Measurements from ENCODE around the gene KRT1.
A peak's percentile ranks its signal among the peaks of the same experiment; 100 is the strongest.

Gene KRT1

DNA sequence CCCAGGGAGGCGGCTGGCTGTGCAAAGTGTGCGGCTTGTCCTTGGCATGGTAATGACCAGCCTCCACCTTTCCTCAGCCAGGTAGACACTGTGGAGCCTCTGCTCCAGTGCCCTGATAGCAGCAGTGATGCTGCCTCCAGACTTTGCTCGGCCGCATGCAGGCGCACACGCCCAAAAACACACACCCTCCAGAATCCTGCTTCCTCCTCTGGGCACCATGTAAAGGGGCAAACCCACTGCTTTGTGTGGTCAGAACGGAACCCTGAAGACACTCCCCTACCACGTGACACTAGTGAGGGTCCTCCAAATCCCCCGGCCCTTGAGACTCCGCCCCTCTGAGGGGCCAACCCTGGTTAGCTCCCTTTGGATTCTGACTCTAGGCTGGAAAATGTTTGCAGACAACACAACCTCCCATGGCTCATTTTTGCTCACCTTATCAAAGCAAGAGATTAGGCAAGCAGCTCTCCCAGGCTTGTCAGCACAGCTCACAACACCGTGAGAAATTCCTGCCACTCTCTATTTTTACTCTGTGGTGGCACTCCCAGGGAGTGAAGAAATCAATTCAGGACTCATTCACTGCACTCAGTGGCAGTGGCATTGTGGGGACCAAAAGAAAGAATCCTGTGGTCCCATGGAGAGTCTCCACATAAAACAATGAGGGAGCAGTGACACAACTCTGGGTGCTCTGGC lies 18.6 kb upstream of the KRT1 start:
- DNase-seq (ENCODE audit: low read depth) = peak; percentile 21

DNA sequence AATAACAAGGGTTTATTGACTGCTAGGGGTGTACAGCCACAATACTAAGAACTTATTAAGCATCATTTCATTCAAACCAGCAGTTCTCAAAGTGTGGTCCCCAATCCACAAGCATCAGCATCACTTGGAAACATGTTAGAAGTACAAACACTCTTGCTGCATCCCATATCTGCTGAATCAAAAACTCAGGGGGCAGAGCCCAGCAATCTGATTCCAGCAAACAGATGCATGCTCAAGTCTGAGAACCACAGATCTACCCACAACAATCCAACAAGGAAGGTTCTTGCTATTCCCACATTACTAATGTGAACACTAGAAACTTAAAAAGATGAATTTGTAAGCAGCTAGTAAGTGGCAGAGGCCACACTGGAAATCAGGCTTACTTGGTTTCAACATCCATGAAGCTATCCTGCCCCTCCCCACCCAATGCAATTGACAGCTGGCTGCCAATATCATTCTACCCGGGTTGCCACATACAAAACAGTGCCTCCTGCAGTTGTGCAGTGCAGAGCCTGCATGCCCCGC lies 16.9 kb upstream of the KRT1 start:
- DNase-seq (ENCODE audit: low read depth) = no peak

DNA sequence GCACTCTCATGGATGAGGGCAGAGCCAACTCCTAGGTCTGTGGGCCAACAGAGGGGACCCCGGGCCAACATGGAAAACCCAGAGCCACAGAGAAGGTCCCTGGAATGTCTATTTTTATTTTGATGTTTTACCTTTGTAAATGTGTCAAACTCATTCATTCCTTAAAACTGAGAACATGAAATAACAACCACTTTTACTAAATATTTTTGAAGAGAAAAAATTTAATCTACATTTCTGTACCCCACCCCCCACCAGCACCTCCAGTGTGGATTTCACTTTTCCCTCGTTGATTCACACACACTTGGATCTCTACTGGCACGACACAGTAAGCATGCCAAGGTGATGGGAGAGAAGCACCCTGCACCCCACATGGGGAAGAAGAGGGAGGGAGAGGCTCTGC lies 16.4 kb upstream of the KRT1 start:
- no peak for DNase-seq (ENCODE audit: low read depth)

DNA sequence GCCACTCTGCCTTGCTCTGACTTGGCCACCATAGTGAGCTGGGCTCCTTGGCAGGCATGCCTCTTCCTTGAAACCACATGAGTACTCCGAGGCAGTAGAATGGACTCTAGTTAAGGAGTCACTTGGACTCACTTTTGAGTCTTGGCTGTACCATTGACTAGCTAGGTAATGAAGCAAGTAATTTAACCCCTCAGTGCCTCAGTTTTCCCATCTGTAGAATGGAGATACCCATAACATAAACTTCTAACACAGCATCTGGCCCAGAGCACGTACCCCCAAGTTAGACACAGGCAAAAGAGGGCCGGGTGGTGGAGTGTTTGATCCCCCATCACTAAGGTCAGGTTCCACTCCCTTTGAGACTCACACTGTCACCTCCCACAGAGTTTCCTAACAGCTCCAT lies 14.8 kb upstream of the KRT1 start:
- DNase-seq (ENCODE audit: low read depth) = no peak

DNA sequence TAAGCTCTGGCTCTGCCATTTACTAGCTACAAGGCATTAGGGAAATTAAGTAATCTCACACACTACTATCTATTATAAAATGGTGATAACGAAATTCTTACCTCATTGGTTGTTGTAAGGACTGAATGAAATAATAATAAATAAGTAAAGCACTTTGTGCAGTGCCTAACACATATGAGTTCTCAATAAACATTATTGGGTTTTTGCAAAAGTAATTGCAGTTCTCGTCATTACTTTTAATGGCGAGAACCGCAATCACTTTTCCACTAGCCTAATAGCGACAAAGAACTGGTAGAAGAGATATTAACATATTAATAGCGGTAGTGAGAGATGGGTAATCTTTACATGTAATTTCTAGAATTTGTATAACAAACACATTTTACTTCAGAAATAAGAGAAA lies 13.9 kb upstream of the KRT1 start:
- DNase-seq (ENCODE audit: low read depth) = no peak

DNA sequence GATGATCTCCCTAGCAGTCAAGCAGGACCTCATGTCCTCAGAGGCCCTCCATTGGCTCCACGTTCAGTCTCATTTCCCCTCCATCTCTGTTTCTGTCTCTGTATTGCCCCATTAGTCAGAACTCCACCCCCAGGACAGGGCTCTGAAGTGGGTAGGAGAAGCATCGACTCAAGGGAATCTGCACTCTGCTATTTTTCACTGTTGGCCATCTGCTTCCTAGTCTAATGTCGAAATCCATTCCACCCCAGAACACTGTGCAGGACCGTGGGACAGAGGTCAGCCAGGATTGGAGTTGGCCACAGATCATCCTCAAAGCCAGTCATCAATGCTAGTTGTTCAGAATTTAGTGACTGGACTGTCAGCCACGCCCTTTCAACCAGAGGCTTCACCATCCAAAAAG lies 13.1 kb upstream of the KRT1 start:
- no peak for DNase-seq (ENCODE audit: low read depth)

DNA sequence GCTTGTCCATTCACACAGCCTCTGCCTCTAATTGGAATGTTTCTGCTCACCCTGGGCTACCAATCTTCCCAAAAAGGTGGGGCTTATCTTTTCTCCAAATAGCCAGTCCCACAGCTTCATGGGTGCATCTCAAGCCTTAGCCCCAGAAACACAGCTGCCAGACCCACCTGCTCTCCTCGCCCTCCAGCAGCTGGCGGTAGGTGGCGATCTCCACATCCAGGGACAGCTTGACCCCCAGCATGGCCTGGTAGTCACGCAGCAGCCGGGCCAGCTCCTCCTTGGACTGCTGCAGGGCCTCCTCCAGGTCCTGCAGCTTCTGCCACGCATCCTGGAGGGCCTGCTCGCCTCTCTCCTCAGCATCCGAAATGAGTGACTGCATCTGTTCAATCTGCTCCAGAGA lies 12.0 kb upstream of the KRT1 start:
- no peak for DNase-seq (ENCODE audit: low read depth)

DNA sequence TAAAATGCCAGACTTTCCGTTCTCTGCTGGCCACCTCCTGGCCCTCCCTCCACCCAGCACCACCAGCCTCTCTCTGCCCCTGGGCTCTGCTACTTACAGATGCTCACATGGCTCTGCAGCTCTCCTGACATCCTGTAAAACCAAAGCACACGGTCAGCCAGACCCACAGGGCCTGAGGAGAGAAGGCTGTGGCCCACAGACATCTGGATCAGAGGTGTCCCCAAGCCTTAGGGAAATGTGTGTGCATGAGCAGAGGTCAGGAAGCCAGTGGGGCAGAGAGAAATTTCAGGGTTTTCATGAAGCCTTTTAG lies 11.6 kb upstream of the KRT1 start:
- DNase-seq (ENCODE audit: low read depth) = no peak

DNA sequence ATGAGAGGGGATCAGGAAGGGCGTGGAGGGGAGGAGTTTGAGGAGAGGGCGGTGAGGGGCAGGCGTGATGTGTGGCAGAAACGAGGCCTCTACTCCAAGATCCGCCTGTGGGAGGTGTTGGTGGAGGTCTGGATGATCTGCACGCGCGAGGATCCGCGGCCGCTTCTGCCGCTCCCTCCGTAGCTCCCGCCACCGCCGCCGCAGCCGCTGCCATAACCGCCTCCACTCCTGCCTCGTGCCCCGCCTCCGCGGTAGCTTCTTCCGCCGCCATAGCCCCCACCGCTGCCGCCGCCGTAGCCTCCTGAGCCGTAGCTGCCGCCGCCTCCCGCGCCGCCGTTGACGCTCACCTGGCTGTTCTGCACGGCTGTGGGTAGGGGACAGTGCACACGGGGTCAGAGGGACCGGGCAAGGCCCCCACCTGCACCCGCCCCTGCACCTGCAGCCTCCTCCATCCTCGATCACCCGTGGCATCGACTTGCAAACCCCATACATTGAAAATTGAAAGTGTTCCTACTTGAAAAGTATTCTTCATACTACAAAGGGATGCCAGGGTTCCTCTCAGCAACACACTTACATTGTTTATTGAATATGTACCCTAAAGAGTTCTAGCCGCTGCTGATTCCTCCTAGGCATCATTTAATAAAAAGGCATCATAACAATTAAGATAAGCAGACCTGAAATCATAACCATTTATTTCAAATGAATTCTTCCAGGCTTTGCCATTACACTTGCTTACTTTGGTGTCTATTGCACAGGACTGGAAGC lies 11.1 kb upstream of the KRT1 start:
- no peak for DNase-seq (ENCODE audit: low read depth)

DNA sequence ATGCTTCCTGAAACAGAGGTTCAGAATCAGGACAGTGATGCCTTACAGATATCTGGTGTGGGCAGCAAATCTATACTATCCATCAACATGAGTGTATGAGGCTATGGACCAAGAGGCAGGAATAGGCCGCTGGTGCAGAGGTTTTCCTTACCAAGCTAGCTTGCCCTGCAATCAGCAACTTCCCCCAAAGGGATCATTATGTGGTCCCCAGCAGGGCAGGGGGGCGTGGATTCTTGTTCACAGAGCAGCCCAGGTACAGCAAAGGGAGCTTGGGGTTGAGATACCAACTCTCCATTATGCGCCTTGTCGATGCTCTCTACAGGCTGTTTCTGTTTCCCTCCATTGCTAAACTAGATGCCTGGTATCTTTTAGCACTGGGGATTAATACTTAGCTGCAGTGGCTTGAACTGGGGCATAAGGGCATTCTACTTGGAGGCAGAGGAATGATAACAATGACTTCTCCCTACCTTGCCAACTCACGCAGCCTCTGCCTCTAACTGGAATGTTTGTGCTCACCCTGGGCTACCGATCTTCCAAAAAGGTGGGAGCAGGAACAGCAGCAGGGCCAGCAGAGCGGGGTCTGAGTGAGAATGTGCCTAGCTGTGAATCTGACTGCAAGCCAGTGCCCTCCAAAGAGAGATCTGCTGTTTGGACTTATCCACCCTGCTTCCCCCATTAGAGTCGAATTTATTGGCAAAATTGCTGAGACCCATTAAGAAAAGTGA lies 10.3 kb upstream of the KRT1 start:
- no peak for DNase-seq (ENCODE audit: low read depth)

DNA sequence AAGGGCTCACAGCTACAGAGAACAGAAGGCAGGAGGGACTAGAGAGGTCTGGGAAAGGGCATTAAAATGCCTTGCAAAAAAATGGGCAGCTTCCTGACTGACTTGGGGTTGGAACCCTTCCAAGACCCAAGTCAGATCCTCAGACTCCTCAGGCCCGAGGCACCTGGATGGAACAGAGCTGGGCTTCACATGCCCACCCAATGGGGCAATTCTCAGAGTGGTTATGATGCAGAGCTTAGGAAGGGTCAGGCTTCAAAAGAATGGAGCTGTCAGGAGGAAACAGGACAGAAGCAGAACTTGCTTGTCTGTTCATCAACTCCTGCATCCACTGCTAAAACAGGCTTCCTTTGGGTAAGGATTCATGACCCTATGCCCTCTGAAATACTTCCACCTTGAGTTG lies 9.7 kb upstream of the KRT1 start:
- DNase-seq (ENCODE audit: low read depth) = no peak

DNA sequence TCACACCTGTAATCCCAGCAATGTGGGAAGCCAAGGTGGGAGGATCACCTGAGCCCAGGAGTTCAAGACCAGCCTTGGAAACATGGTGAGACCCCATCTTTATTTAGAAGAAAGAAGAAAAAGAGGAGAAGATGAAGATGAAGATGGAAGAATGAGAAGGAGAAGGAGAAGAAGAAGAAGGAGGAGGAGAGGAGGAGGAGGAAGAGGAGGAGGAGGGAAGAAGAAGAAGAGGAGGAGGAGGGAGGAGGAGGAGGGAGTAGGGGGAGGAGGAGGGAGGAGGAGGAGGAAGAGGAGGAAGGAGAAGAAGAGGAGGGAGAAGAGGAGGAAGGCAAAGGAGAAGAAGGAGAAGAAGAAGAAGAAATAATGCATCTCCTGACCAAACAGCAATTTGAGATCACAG lies 9.0 kb upstream of the KRT1 start:
- DNase-seq (ENCODE audit: low read depth) = no peak

DNA sequence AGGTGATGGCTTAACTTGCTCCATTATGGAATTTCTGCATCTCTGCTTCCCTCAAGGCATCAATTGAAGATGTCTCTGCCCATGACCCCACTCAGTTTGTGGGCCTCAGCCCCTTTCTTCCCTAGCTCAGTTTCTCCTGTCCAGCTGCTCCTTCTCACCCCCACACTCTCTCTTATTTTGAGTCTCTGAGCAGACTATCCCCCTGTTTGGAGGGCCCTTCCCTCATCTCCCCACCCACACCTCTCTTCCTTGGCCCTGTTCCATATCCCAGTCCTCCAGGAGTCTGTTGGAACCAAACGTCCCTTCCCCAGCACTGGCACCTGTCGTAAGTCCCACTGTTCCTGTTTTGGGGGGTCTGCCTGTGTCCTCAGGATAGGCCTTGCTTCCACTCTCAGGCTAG lies 8.3 kb upstream of the KRT1 start:
- DNase-seq (ENCODE audit: low read depth) = no peak

DNA sequence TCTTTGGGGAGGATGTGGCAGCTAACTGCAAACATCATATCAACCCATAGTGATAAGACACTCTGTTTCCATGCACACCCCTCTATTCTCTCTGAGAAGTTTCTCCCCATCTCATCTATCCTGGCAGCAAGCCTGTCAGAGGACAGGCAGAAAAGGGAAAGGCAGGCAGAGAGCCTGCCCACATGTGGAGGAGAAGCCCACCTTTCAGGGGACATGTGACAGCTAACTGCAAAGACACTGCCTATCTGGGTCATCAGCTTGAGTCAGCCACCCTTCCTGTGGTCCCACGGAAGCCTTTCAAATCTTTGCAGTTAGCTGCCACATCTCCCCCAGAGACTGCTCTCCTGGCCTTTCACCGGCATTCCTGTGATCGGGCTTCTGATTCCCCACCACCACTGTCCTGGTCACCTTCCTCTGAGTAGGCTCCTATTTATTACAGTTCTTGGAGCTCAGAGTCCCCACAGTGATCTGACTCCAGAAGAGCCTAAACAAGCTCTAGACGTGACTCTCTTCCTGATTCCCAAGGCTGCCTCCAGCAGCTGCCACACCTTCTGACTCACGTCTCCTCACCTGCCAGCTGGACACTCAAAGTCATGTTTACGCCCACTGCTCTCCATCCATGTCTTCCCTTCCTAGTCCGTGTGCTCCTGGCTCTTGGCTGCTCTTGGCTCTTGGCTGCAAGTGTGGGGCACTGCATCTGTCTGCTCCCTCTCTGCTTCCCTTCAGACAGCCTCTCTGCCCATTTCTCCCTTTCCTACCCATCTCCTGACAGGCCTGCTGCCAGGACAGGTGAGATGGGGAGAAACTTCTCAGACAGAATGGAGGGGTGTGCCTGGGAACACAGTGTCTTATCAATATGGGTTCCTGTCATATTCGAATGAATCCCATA lies 7.5 kb upstream of the KRT1 start:
- DNase-seq (ENCODE audit: low read depth) = no peak

DNA sequence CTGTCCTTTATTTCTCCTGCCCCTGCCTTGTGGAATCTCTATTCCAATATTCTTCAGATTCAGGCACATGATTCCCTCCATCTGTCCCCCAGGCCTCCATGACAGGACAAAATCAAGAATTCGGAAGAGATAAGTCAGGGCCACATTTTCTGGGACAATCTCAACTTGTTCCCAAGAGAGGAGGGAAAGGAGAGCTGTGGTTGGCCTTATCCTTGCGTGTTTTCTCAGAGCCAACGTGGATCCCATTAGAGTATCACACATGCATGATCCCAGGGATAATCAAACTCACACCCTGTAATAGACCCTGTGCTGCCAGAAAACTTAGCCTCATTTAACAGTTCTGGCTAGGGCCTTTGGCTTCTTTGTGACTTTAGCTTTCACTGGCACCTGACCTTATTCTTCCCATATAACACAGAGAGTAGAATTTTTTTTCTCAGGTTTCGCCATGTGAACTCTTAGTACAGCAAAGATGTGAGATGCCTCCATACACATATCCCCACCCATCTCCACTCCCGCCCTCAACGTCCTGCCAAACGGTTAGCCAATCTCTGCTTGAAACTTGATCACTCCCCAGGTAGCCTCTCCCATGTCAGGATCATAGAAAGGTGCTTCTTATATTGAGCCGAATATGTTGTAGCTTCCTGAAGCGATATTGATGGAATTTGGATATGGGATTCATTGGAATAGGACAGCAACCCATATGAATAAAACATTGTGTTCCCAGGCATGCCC lies 6.7 kb upstream of the KRT1 start:
- DNase-seq (ENCODE audit: low read depth) = no peak

DNA sequence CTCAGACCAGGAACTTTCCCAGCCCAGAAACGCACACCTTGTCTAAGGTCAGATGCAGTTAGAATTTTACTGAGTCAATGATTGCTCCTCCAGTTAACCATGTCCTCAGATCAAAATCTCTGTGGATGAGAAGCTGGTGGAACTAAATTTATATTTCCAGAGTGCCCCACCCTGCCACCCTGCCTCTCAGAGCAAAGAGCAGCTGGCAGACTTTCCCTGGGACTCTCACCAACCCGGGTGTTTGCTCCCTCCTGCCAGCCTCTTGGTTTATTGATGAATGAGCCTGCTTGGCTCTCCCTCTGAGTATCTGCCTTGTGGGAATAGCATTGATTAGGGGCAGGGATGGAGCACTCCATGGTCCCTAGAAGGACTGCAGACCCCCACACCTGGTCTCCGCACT lies 5.9 kb upstream of the KRT1 start:
- no peak for DNase-seq (ENCODE audit: low read depth)

DNA sequence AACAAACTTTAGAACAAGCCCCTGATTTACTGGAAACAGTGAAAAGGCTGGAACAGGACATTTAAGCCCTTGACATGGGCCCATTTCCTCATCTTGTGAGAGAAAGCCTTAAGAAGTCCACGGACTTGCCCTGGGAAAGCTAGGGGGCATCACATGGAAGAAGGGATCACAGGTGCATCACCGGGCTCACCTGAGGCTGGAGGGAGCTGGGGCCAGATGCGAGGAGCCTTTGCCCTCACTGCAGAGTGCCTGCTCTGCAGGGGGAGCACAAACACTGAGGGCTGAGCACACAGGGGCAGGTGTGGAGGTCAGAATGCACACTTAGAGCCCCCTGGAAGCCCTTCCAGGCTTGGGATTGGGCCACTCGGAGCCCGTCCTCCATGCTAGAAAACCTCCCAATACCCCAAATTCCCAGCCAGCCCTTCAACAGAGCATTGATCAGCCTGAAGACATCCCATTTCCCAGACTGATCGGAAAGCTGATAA lies 5.2 kb upstream of the KRT1 start:
- DNase-seq (ENCODE audit: low read depth) = no peak

DNA sequence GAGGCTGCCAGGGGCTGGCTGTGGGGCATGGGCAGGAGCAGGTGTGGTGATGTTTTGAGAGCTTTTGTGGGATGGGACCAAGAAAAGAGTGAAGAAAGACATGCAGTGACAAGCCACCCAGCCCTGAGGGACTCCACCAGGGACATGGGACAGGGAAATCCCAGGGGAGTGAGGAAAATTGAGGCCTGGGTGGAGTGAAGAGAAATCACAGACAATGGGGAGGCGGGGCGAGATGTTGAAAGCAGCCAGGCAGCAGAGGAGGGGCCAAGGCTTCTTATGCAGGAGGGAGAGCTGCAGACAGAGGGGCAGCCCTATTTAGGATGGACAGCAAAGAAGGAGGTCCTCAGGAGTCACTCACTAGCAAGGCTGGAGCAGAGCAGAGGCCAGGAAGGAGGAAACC lies 4.2 kb upstream of the KRT1 start:
- DNase-seq (ENCODE audit: low read depth) = no peak

DNA sequence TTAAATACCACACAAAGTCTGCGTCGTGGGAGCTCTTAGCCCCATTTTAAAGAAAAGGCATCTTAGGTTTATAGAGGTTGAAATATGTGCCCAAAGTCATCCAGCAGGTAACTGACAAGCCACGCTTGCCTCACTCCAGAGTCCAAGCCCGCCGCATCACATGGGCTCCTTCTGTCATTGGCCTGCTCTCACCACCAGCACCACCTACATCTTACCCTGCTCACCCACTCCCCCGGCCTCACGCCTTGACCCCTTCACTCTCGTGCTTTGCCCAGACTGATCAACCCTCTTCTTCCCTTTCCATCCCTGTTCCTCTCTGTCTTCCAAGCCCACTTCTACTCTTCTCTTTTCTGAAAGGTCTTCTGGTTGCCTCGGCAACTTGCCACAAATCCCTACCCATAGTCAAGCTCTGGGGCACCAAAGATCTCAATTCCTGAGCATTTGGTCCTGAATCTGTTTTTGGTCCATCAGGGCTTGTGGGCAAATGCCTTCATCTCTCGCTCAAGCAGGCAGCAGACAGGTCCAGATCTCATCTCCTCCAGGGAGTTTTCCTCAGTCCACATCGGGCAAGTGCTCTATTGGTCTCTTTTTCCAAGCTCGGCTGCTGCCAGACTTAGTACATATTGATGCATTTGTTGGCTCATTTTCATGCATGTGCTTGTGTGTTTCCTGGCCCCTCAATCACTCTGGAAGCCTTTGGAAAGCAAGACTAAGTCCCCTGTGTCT lies 3.5 kb upstream of the KRT1 start:
- no peak for DNase-seq (ENCODE audit: low read depth)

DNA sequence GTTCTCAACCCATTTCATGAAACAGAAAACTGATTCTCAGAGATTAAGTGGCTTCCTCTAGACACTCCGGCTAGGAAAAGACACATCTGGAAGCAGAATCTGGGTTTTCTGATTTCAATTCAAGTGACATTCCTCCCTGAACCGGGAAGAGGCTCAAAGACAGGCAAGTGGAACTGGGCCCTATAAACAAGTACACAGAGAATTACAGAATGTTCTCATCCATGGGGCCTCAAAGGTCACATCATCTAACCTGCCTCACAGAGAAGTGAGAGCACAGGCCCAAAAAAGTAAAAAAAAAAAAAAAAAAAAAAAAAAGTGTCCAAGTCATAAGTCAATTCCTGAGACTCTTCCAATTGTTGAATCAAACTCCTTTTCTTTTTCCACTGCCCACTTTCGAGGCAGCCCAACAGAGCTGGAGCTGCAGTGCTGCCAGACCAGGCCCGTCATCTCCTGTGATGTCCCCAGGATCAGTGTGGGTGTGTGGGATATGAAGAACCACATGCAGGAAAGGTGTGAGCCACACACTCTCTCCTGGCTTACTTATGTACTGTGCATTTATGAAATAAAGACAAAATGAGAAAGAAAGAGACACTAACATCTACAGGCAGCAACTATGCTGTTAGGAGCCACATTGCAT lies 2.8 kb upstream of the KRT1 start:
- no peak for DNase-seq (ENCODE audit: low read depth)

DNA sequence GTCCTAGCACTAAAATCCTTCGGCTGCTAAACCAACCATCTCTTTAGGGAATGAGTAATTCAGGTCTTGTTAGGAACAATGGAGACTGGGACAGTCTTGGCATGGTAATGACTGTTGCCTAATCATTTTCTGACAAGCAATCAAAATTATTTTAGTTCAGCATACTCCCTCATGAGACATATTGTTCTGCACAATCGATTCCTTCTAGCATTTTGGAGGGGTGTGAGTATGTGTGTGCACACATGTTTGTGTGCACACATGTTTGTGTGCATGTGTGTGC lies 2.1 kb upstream of the KRT1 start:
- no peak for DNase-seq (ENCODE audit: low read depth)
